Lower lobe of right lung (tissue), 2 donors: ENCODE data around the gene TMEM134. TPM values are rescaled to one million over a fixed set of nuclear protein-coding genes. Genes with fewer than 3 reads are reported as not detected.

Experiments
- ATAC-seq, 2 donors: fragments of 200-7000 bp; cut with Tn5 transposase; one replicate each; pipeline ENCODE4 v1.9.1; 2020 to 2022; ENCODE audit warnings: mild to moderate bottlenecking in 2 of 2, moderate library complexity in 2 of 2
- DNase-seq: peaks from one replicate; pipeline ENCODE4 v3.0.0-alpha.2; 2020
- H3K27ac ChIP-seq: fragments of 200-600 bp; one replicate; pipeline ENCODE4 v1.8.0; 2022
- H3K27me3 ChIP-seq: fragments of 200-600 bp; one replicate; pipeline ENCODE4 v1.8.0; 2022; ENCODE audit warnings: low read depth
- H3K36me3 ChIP-seq: fragments of 200-600 bp; one replicate; pipeline ENCODE4 v1.8.0; 2022; ENCODE audit warnings: mild to moderate bottlenecking
- H3K4me1 ChIP-seq: fragments of 200-600 bp; one replicate; pipeline ENCODE4 v1.8.0; 2022
- H3K4me3 ChIP-seq: fragments of 200-600 bp; one replicate; pipeline ENCODE4 v1.8.0; 2022; ENCODE audit warnings: mild to moderate bottlenecking
- H3K9me3 ChIP-seq: fragments of 200-600 bp; one replicate; pipeline ENCODE4 v1.8.0; 2022
- CTCF ChIP-seq: fragments of 200-600 bp; IDR thresholded peaks from one replicate; pipeline ENCODE4 v1.8.0; 2022; ENCODE audit warnings: antibody characterized with exemption, mild to moderate bottlenecking
- intact Hi-C: fragments of 100-400 bp; cut with DNase I; formaldehyde crosslinking; loops from one replicate; pipeline ENCODE4 v1.11.0; 2022
- total RNA-seq: library from RNA; stranded (reverse); fragmentation: NEBNext Ultra II Directional; extraction: Animal tissue kit (Norgen Biotek cat#: 25700); gene quantifications from one replicate; pipeline ENCODE4 v1.2.1, GENCODE V29; 2021
- donor health status: DM: no; HTN: yes; CAD: no; lungs with severe emphysema.

Gene TMEM134
- total RNA-seq, 1 donor from 2014 or later, result 49.1 TPM

DNA sequence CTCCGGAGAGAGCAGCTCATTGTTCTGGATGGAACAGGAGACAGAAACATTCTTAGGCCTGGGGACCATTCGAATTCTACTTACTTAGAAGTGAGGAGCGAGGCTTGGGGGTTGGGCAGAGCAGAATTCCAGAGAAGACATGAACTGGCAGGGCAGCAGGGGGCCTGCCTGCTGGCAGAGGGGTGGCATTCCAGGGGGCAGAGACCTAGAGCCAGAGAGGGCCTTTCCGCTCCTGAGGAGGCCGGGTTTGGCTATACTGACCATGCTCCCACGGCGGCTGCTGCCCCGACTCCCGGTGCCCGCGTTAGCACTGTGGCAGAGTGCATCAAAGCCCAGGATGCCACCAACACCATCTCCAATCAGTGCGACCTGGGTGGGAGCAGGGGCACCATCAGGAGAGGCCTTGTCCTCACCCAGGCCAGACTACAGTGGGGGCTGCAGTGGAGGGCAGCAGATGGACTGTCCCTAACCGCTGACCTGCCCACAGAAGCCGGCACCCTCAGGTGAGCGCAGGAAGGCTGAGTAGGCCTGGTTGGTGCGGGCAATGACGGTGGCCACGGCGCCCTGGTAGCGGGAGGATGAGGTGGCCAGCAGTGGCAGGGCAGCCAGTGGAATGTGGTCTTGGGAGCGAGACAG is 28.7 kb upstream of the TMEM134 start:
- H3K36me3 ChIP-seq, result peaks cover 81% of the 10 kb centered on the region
- no peak overlapping the region for H3K27ac ChIP-seq
- no peak overlapping the region for H3K4me3 ChIP-seq
- no peaks in the 10 kb centered on the region for H3K4me1 ChIP-seq
- H3K9me3 ChIP-seq, result no peaks in the 10 kb centered on the region
- DNase-seq (no peak), ATAC-seq (no peak)
- no peaks in the 10 kb centered on the region for H3K27me3 ChIP-seq
- intact Hi-C loops, result no loop called here
- no peak for TF ChIP-seq CTCF

DNA sequence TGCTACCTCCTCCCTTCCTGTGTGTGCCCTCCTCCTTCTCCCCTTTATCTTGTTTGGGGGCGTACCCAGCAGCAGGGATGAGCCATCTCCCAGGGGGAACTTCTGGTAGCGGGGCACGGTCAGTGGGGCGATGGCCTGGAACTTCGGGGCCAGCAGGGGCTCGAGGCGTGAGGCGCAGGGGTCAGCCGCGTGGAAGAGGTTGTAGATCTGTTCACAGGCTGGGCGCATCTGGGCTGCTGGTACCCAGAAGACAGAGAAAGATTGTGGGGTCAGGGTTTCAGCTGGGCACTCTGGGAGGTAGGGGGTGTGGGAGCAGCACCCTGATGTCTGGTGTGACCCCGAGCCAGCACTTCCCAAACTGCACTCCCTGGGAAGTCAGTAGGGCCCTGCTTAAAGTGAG is 27.1 kb upstream of the TMEM134 start:
- H3K36me3 ChIP-seq, result peaks cover 84% of the 10 kb centered on the region
- H3K27me3 ChIP-seq, result no peaks in the 10 kb centered on the region
- H3K27ac ChIP-seq, result no peak overlapping the region
- intact Hi-C loops, result no loop called here
- DNase-seq, result no peak
- no peak for ATAC-seq
- no peak for TF ChIP-seq CTCF
- no peak overlapping the region for H3K4me3 ChIP-seq
- no peaks in the 10 kb centered on the region for H3K4me1 ChIP-seq
- H3K9me3 ChIP-seq, result no peaks in the 10 kb centered on the region

GRCh38 chr11:67495234-67496005 is 26.4 kb upstream of the TMEM134 start:
- TF ChIP-seq CTCF, result no peak
- Histone ChIP-seq H3K36me3 (peaks cover 91% of the 10 kb centered on the region), H3K4me1 (no peaks in the 10 kb centered on the region), H3K27me3 (no peaks in the 10 kb centered on the region), H3K4me3 (no peak overlapping the region), H3K27ac (no peak overlapping the region), H3K9me3 (no peaks in the 10 kb centered on the region)
- intact Hi-C loops, result no loop called here
- DNase-seq (no peak), ATAC-seq (no peak)

- intact Hi-C loops, result no loop called here
- Histone ChIP-seq H3K27ac (no peak overlapping the region), H3K9me3 (no peaks in the 10 kb centered on the region), H3K36me3 (peaks cover 92% of the 10 kb centered on the region), H3K27me3 (no peaks in the 10 kb centered on the region), H3K4me1 (no peaks in the 10 kb centered on the region), H3K4me3 (no peak overlapping the region)
- DNase-seq, result no peak
- no peak for TF ChIP-seq CTCF
- ATAC-seq, result no peak
Observed at GRCh38 chr11:67494371-67495233, 25.6 kb upstream of the TMEM134 start.

GRCh38 chr11:67493548-67494370 is 24.7 kb upstream of the TMEM134 start:
- no peak for TF ChIP-seq CTCF
- ATAC-seq, result no peak
- Histone ChIP-seq H3K36me3 (peaks cover 95% of the 10 kb centered on the region), H3K9me3 (no peaks in the 10 kb centered on the region), H3K4me1 (no peaks in the 10 kb centered on the region), H3K4me3 (no peak overlapping the region), H3K27me3 (no peaks in the 10 kb centered on the region), H3K27ac (no peak overlapping the region)
- intact Hi-C loops, result no loop called here
- no peak for DNase-seq
